AML-193 (cell line): ENCODE data around the gene MBD6.
"Not testable (repeated sequence)": the region's sequence is repeated elsewhere in the genome, so short reads cannot be mapped to it uniquely, and the experiment has no call there.

ENCODE experiments used
- DNase-seq, 2 experiments: peaks; one replicate each; lab custom pipeline; 2025; lab: John Stamatoyannopoulos, UW

The MBD6 gene

DNA sequence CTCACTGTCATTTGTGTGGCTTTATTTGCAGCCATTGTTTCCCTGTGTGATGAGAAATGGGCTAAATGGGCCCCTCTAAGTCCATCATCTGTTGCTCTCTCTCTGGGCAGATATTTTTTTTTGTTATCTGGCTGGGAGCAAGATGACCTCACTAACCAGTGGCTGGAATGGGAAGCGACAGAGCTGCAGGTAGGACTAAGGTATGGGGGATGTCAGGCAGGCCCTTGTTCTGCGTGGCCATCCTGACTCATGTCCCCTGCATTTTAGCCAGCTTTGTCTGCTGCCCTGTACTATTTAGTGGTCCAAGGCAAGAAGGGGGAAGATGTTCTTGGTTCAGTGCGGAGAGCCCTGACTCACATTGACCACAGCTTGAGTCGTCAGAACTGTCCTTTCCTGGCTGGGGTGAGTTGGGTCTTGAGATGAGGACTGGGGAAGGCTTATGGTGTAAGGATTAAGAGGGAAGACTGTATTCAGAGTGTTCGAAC, 33.4 kb upstream of the MBD6 start:
- no peak for DNase-seq

DNA sequence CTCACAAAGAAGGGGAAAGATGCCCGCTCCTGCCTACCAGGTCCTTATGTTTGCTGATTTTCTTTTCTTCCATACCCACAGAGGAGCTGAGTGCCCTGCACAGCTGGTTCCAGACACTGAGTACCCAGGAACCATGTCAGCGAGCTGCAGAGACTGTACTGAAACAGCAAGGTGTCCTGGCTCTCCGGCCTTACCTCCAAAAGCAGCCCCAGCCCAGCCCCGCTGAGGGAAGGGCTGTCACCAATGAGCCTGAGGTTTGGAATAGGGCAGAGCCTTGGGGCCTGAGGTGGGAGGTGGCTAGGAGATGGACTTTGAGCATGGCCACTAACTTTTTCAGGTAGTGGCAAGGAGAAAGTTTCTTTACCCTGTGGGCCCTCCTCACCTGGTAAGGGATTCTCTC, 32.5 kb upstream of the MBD6 start:
- DNase-seq, result no peak

DNA sequence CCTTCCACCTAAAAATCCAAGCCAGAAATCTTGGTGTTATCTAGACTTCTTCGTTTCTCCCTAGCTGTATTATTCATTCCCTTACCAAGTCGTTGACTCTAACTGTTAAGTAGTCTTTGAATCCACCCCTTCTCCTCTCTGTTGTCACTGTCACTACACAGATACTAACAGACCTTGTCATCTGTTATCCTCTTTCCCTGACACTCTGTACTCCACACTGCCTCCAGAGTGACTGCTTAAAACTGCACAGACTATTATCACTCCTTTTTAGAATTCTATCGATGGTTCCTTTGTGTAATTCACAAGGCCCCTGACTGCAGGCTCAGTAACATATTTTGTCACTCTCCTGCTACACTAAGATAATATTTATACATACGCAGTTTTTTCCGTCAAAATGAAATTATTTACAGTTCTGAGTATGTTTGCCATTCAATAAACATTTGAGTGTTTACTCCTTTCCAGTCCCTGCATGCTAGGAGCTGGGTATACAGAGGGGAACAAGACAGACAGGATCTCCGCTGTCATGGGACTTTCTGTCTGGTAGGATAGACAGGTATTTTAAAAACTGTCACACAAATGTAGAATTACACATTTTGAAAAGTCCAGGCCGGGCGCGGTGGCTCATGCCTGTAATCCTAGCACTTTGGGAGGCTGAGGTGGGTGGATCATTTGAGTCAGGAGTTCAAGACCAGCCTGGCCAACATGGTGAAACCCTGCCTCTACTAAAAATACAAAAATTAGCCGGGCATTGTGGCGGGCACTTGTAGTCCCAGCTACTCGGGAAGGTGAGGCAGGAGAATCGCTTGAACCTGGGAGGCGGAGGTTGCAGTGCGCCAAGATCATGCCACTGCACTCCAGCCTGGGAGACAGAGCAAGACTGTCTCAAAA, 31.0 kb upstream of the MBD6 start:
- DNase-seq, result peak; percentile 45 to 51

DNA sequence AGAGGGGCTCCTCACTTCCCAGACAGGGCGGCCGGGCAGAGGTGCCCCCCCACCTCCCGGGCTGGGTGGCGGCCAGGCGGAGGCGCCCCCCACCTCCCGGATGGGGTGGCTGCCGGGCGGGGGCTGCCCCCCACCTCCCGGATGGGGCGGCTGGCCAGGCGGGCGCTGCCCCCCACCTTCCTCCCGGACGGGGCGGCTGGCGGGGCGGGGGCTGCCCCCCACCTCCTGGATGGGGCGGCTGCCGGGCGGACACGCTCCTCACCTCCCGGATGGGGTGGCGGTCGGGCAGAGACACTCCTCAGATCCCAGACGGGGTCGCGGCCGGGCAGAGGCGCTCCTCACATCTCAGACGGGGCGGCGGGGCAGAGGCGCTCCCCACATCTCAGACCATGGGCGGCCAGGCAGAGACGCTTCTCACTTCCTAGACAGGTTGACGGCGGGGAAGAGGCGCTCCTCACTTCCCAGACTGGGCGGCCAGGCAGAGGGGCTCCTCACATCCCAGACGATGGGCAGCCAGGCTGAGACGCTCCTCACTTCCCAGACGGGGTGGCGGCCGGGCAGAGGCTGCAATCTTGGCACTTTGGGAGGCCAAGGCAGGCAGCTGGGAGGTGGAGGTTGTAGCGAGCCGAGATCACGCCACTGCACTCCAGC, 27.4 kb upstream of the MBD6 start:
- not testable (repeated sequence) for DNase-seq

DNA sequence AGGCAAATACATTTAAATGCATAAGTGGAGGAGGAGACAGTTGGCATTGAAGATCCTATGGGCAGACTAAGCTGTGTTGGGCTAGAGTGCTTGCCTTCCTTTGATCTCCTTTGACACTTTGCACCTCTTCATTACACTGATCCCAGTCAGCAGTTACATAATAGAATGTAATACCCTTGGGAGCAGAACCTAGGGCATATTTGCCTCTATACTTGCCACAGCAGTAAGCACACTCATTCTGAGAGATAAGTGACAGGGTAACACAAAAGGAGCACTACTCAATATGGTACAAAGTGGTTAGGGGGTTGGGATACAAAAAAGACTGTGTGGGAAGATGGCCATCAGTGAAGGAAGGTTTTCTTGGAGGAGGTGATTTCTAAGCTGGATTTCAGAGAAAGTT, 25.8 kb upstream of the MBD6 start:
- DNase-seq, result no peak

DNA sequence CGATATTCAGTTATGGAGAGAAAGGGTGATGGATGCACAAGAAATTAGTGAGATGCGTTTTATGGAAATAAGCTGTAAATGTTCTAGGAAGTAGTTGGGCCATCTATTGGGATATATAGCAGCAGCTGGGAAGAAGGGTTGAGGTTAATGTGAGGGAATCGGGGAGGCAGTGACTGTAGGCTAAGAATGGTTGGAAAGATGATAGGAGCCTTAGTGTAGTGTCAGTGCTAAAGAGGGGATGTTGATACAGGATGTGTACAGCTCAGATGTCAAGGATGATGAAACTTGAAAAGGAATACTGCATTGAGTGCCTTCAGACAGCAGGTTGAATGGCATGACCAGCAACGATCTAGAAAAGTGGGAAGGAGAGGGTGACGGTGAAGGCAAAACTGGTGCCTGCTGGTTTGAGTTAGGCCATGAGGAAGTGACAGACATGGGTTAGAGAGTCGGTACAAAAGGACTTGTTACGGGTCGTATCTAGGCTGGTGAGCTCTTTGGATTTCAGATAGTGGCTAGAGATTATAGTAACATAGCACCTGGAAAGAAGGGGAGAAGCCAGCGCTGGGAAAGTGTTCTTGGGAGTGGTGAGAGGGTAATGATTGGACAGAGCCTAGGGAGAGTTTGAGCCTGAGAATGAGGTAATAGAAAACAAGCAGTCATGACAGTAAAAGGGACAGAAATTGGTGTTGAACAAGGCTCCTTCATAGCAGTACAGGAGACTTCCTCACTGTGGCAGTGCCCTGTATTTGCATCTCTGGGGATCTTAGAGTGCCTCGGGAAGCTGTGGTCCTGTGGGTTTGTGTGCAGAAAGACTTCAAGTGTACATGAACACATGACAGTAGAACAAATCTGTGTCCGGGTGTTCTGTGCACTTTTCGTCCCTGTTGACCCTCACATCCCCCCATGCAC, 25.1 kb upstream of the MBD6 start:
- DNase-seq, result no peak

DNA sequence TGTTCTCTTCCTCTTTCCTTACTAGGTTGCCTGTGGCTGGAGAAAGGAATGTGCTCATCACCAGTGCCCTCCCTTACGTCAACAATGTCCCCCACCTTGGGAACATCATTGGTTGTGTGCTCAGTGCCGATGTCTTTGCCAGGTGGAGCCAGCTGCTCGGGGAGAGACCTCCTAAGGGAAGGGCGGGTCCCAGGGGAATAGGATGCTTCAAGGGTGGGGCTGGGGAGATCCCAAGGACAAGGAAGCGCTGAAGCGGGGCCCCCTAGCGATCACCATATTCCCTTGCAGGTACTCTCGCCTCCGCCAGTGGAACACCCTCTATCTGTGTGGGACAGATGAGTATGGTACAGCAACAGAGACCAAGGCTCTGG, 24.5 kb upstream of the MBD6 start:
- DNase-seq, result no peak

DNA sequence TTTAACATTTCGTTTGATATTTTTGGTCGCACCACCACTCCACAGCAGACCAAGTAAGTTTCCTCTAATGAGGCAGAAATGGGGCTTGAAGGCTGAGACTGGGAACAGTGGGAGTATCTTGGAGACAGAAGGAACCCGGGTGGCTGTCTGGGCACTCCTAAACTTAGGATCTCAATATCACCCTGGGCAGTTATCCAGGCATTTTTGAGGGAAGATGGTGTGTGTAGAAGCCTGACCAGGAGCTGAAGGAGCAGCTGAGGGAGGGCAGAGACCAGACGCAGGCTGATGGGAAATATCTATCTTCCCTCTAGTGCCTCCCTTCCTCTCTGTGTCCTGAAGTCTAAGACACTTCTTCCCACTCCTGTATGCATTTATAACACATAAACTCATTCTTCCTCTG, 24.1 kb upstream of the MBD6 start:
- no peak for DNase-seq

DNA sequence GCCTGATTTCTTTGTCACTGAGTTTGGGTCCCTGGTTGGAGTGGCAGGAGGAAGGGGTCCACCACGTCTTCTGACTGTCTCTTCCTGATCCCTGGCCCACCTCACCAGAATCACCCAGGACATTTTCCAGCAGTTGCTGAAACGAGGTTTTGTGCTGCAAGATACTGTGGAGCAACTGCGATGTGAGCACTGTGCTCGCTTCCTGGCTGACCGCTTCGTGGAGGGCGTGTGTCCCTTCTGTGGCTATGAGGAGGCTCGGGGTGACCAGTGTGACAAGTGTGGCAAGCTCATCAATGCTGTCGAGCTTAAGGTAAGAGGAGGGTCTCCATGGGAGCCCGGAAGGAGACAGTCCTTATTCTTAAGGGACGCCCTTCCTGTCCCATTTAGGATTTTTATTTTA, 22.4 kb upstream of the MBD6 start:
- no peak for DNase-seq

DNA sequence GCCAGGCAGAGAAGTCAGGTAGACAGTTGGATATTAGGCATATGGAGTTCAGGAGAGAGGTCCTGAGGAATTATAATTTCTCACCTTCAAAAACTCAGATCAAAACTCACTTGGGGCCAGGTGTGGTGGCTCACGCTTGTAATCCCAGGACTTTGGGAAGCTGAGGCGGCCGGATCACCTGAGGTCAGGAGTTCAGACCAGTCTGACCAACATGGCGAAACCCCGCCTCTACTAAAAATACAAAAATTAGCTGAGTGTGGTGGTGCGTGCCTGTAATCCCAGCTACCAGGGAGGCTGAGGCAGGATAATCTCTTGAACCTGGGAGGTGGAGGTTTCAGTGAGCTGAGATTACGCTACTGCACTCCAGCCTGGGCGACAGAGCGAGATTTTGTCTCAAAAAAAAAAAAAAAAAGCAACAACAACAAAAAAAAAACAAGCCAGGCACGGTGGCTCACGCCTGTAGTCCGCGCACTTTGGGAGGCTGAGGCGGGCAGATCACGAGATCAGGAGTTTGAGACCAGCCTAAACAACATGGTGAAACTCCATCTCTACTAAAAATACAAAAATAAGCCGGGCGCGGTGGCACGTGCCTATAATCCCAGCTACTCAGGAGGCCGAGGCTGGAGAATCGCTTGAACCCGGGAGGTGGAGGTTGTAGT, 20.2 kb upstream of the MBD6 start:
- not testable (repeated sequence) for DNase-seq

DNA sequence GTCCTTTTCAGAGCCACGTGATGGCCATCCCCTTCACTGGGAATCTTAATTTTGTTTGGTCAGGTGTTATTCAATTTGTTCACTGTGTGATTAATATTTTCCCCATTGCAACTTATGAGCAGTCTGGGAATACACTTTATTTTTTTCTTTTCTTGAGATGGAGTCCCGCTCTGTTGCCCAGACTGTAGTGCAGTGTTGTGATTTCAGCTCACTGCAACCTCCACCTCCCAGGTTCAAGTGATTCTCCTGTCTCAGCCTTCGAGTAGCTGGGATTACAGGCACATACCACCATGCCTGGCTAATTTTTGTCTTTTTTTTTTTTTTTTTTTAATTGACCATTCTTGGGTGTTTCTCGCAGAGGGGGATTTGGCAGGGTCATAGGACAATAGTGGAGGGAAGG, 16.1 kb upstream of the MBD6 start:
- not testable (repeated sequence) for DNase-seq

DNA sequence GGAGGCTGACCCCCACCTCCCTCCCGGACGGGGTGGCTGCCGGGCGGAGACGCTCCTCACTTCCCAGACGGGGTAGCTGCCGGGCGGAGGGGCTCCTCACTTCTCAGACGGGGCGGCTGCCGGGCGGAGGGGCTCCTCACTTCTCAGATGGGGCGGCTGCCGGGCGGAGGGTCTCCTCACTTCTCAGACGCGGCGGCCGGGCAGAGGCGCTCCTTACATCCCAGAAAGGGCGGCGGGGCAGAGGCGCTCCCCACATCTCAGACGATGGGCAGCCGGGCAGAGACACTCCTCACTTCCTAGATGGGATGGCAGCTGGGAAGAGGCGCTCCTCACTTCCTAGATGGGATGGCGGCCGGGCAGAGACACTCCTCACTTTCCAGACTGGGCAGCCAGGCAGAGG, 14.8 kb upstream of the MBD6 start:
- DNase-seq, result not testable (repeated sequence)

DNA sequence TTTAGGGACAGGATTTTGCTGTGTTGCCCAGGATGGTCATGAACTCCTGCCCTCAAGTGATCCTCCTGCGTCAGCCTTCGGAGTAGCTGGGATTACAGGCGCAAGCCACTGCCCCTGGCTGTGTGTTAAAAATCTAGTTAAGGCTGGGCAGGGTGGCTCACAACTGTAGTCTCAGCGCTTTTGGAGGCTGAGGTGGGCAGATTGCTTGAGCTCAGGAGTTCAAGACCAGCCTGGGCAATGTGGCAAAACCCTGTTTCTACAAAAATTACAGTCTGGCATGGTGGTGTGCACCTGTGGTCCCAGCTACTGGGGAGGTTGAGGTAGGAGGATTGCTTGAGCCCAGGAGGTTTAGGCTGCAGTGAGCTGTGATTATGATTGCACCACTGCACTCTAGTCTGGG, 11.5 kb upstream of the MBD6 start:
- DNase-seq, result no peak

DNA sequence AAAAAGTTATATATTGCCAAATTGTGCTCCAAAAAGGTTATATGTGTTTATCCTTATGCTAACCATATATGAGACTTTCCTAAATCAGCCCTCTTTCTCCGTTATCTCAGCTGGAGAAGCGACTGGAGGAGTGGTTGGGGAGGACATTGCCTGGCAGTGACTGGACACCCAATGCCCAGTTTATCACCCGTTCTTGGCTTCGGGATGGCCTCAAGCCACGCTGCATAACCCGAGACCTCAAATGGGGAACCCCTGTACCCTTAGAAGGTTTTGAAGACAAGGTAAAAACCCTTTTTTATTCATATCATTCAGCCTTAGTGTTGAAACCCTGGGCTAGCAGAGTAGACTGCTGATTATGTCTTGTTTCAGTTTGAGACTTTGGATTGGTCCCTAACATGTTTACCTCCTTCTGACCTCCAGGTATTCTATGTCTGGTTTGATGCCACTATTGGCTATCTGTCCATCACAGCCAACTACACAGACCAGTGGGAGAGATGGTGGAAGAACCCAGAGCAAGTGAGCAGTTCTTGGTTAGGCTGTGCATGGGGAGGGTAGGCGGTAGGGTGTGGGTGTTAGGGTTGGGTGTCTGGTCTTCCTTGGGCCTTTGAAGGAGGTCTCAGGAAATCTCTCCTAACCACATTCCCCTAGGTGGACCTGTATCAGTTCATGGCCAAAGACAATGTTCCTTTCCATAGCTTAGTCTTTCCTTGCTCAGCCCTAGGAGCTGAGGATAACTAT, 10.9 kb upstream of the MBD6 start:
- DNase-seq, result no peak

DNA sequence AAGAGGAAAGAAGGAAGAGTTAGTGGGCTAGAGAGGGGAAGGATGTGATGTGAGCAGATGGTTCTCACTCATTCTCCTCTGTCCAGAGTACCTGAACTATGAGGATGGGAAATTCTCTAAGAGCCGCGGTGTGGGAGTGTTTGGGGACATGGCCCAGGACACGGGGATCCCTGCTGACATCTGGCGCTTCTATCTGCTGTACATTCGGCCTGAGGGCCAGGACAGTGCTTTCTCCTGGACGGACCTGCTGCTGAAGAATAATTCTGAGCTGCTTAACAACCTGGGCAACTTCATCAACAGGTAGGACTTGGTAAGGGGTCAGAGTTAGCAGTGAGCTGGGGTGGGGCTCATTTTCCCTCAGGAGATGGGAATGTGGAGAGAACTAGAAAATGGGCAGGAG, 10.0 kb upstream of the MBD6 start:
- DNase-seq, result no peak

DNA sequence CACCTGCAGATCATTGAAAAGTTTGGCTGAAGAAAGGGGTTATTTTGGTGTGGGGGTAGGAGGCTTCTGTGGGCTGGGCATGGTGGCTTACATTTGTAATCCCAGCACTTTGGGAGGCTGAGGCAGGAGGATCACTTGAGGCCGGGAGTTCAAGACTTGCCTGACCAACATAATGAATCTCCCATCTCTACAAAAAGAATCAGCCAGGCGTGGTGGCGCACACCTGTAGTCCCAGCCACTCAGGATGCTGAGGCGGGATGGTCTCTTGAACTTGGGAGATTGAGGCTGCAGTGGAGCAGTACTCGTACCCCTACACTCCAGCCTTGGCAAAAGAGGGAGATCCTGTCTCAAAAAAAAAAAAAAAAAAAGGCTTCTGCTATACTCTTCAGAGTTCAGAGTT, 9.4 kb upstream of the MBD6 start:
- DNase-seq, result no peak

DNA sequence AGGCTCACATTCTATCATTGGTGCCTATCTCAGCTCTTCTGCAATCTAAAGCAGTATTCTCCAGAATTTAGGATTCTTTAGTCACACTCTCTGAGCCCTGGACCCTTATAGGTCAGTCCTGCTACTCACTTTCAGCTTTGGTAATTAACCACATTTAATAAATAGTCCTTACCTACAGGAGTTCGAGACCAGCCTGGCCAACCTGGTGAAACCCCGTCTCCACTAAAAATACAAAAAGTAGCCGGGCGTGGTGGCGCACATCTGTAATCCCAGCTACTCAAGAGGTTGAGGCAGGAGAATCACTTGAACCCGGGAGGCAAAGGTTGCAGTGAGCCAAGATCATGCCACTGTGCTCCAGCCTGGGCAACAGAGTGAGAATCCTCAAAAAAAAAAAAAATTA, 8.9 kb upstream of the MBD6 start:
- DNase-seq, result not testable (repeated sequence)

DNA sequence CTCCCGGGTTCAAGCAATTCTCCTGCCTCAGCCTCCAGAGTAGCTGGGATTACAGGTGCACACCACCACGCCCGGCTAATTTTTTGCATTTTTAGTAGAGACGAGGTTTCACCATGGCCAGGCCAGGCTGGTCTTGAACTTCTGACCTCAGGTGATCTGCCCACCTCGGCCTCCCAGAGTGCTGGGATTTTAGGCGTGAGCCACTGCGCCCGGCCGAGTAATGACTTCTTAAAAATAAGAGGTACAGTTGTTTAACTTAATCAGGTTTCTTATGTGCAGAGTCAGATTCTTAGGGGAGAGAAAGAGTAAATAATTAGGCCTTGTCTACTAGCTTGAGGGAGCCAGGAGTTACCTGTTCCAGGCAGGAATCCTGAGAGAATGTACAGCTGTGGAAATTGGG, 8.4 kb upstream of the MBD6 start:
- DNase-seq, result not testable (repeated sequence)

DNA sequence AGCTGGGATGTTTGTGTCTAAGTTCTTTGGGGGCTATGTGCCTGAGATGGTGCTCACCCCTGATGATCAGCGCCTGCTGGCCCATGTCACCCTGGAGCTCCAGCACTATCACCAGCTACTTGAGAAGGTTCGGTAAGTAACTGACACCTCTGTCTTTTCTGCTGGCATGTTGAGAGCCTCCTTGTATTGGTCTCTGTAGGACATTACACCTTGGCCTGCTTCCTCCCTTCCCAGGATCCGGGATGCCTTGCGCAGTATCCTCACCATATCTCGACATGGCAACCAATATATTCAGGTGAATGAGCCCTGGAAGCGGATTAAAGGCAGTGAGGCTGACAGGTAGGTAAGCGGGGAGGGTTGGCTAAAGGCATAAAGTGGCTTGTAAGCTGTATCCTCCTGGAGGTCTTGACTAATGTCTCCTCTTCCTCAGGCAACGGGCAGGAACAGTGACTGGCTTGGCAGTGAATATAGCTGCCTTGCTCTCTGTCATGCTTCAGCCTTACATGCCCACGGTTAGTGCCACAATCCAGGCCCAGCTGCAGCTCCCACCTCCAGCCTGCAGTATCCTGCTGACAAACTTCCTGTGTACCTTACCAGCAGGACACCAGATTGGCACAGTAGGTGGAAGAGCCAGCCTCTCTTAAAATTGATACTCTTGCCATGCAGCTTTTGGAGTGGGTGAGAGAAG, 7.8 kb upstream of the MBD6 start:
- DNase-seq, result no peak

DNA sequence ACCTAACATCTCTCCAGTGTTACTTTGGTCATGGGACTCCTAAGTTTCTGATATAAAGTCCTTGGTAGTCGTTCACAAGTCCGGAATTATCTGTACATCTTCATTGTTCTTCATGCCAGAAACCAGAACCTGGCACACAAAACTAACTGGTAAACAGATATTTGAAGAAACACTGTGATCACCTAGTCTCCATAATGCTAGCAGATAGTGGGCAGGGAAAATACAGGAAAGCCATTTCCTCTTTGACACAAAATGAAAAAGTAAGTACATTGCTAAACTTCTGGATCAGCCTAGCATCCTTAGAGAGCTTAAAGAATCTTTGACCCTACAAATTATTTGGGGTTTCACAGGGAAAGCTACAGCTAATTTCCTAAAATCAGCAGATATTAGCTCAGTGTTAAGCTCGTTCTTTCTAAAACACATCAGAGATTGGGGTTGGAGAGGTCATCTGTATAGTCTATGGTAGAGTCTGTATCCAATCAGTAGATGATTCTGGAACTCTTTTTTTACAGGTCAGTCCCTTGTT, 7.2 kb upstream of the MBD6 start:
- DNase-seq, result no peak
